H9 (cell line): ENCODE data around the gene SPECC1L. TPM values are rescaled to one million over a fixed set of nuclear protein-coding genes. Genes with fewer than 3 reads are reported as not detected.

ENCODE experiments used
- DNase-seq: peaks from one replicate; pipeline ENCODE4 v3.0.0-alpha.2; 2017
- H2AFZ ChIP-seq: one replicate; pipeline ENCODE4 v1.6.1; 2013; ENCODE audit warnings: mild to moderate bottlenecking, low read length, control low read depth, moderate library complexity
- H2AK5ac ChIP-seq: 2 replicates; pipeline ENCODE4 v1.6.1; 2013; ENCODE audit warnings: low read length, control low read depth, mixed read lengths; ENCODE audit not compliant: insufficient read length
- H2BK120ac ChIP-seq: one replicate; pipeline ENCODE4 v1.6.1; 2013; ENCODE audit warnings: low read depth, mild to moderate bottlenecking, low read length, control low read depth, inconsistent platforms; ENCODE audit not compliant: poor library complexity, severe bottlenecking
- H2BK12ac ChIP-seq: 2 replicates; pipeline ENCODE4 v1.6.1; 2013; ENCODE audit warnings: low read length, control low read depth, mixed read lengths, low read depth; ENCODE audit not compliant: insufficient read length
- H2BK15ac ChIP-seq: 2 replicates; pipeline ENCODE4 v1.6.1; 2013; ENCODE audit warnings: low read depth, low read length, control low read depth
- H2BK20ac ChIP-seq: one replicate; pipeline ENCODE4 v1.6.1; 2013; ENCODE audit warnings: low read depth, mild to moderate bottlenecking, low read length, control low read depth, inconsistent platforms; ENCODE audit not compliant: poor library complexity, severe bottlenecking
- H2BK5ac ChIP-seq: 2 replicates; pipeline ENCODE4 v1.6.1; 2013; ENCODE audit warnings: low read length, control low read depth, mixed read lengths; ENCODE audit not compliant: insufficient read length
- H3K14ac ChIP-seq: 2 replicates; pipeline ENCODE4 v1.6.1; 2013; ENCODE audit warnings: low read length, control low read depth; ENCODE audit not compliant: insufficient read depth
- H3K18ac ChIP-seq: 2 replicates; pipeline ENCODE4 v1.6.1; 2013; ENCODE audit warnings: low read depth, mild to moderate bottlenecking, mixed read lengths, low read length, control low read depth; ENCODE audit not compliant: insufficient read length
- H3K23ac ChIP-seq: 2 replicates; pipeline ENCODE4 v1.6.1; 2013; ENCODE audit warnings: low read length, control low read depth, mixed read lengths, low read depth; ENCODE audit not compliant: insufficient read length
- H3K23me2 ChIP-seq: 2 replicates; pipeline ENCODE4 v1.6.1; 2013; ENCODE audit warnings: low read depth, mild to moderate bottlenecking, mixed read lengths, low read length, control low read depth; ENCODE audit not compliant: insufficient read length, poor library complexity, severe bottlenecking
- H3K27ac ChIP-seq: 2 replicates; pipeline ENCODE4 v1.5.1; 2013; ENCODE audit warnings: low read length, control low read depth, mixed read lengths, low read depth; ENCODE audit not compliant: insufficient read length
- H3K27me3 ChIP-seq: 2 replicates; pipeline ENCODE4 v1.6.1; 2013; ENCODE audit warnings: low read length, control low read depth, inconsistent platforms; ENCODE audit not compliant: insufficient read depth
- H3K4ac ChIP-seq: 2 replicates; pipeline ENCODE4 v1.6.1; 2013; ENCODE audit warnings: low read depth, mild to moderate bottlenecking, control low read depth, inconsistent platforms, low read length, moderate library complexity
- H3K4me1 ChIP-seq: 2 replicates; pipeline ENCODE4 v1.6.1; 2013; ENCODE audit warnings: low read length, control low read depth, inconsistent platforms; ENCODE audit not compliant: insufficient read depth
- H3K4me2 ChIP-seq: 2 replicates; pipeline ENCODE4 v1.6.1; 2013; ENCODE audit warnings: low read length, control low read depth, mixed read lengths; ENCODE audit not compliant: insufficient read length, insufficient read depth
- H3K56ac ChIP-seq: 2 replicates; pipeline ENCODE4 v1.6.1; 2013; ENCODE audit warnings: low read depth, mild to moderate bottlenecking, mixed read lengths, low read length, control low read depth; ENCODE audit not compliant: insufficient read length
- H3K79me1 ChIP-seq: 2 replicates; pipeline ENCODE4 v1.6.1; 2013; ENCODE audit warnings: low read depth, mild to moderate bottlenecking, moderate library complexity, low read length, control low read depth, inconsistent platforms; ENCODE audit not compliant: insufficient read depth, poor library complexity, severe bottlenecking
- H3K79me2 ChIP-seq: 2 replicates; pipeline ENCODE4 v1.6.1; 2013; ENCODE audit warnings: low read length, control low read depth, inconsistent platforms; ENCODE audit not compliant: insufficient read depth
- H3K9ac ChIP-seq: 2 replicates; pipeline ENCODE4 v1.6.1; 2013; ENCODE audit warnings: low read length, control low read depth, mixed read lengths; ENCODE audit not compliant: insufficient read length; ENCODE audit errors: extremely low read depth
- H3K9me3 ChIP-seq: one replicate; pipeline ENCODE4 v1.6.1; 2013; ENCODE audit warnings: low read depth, low read length, inconsistent platforms; ENCODE audit not compliant: control insufficient read depth
- H3T11ph ChIP-seq: one replicate; pipeline ENCODE4 v1.6.1; 2013; ENCODE audit warnings: mild to moderate bottlenecking, low read length, control low read depth, inconsistent platforms
- H4K20me1 ChIP-seq: one replicate; pipeline ENCODE4 v1.6.1; 2013; ENCODE audit not compliant: control insufficient read depth, insufficient read length, insufficient read depth
- H4K5ac ChIP-seq: 2 replicates; pipeline ENCODE4 v1.6.1; 2013; ENCODE audit warnings: low read depth, mild to moderate bottlenecking, mixed read lengths, low read length, control low read depth; ENCODE audit not compliant: insufficient read length
- H4K8ac ChIP-seq: replicated peaks from 2 replicates; pipeline ENCODE4 v1.6.1; 2013; ENCODE audit warnings: low read length, control low read depth, mixed read lengths, low read depth; ENCODE audit not compliant: insufficient read length
- H4K91ac ChIP-seq: 2 replicates; pipeline ENCODE4 v1.6.1; 2013; ENCODE audit warnings: low read depth, mild to moderate bottlenecking, moderate library complexity, mixed read lengths, low read length, control low read depth; ENCODE audit not compliant: insufficient read length
- H3K27ac Mint-ChIP-seq, 3 experiments: 2 replicates in 2 of 3; 3 replicates in 1 of 3; pipeline ENCODE4 v1.8.0; 2020 to 2021; ENCODE audit warnings: mixed read lengths in 3 of 3, mild to moderate bottlenecking in 1 of 3, moderate library complexity in 1 of 3
- H3K27me3 Mint-ChIP-seq: 2 replicates; pipeline ENCODE4 v1.8.0; 2021; ENCODE audit warnings: low read depth, mild to moderate bottlenecking, moderate library complexity, mixed read lengths
- H3K36me3 Mint-ChIP-seq, 3 experiments: 2 replicates in 2 of 3; 3 replicates in 1 of 3; pipeline ENCODE4 v1.8.0; 2020 to 2021; ENCODE audit warnings: low read depth in 3 of 3, mixed read lengths in 3 of 3; ENCODE audit not compliant: insufficient read depth in 1 of 3
- H3K4me1 Mint-ChIP-seq, 2 experiments: 2 replicates each; pipeline ENCODE4 v1.8.0; 2020; ENCODE audit warnings: mixed read lengths in 2 of 2
- H3K4me3 Mint-ChIP-seq, 2 experiments: 2 replicates in 1 of 2; 3 replicates in 1 of 2; pipeline ENCODE4 v1.8.0; 2020 to 2021; ENCODE audit warnings: mild to moderate bottlenecking in 2 of 2, mixed read lengths in 2 of 2, moderate library complexity in 1 of 2
- H3K9me3 Mint-ChIP-seq, 2 experiments: 2 replicates in 1 of 2; 3 replicates in 1 of 2; pipeline ENCODE4 v1.8.0; 2020; ENCODE audit warnings: mild to moderate bottlenecking in 2 of 2, mixed read lengths in 2 of 2, moderate library complexity in 1 of 2
- CTCF ChIP-seq: fragments of 200-600 bp; sonication (generic); conservative IDR thresholded peaks from 3 replicates; pipeline ENCODE4 v1.8.0; 2021; ENCODE audit warnings: antibody characterized with exemption, mild to moderate bottlenecking
- WGBS: extraction: QIAGEN DNeasy Blood & Tissue Kit; methylation state at CpG from one replicate; pipeline ENCODE4 v1.1.7; 2013; ENCODE audit warnings: missing lambda C conversion rate, low lambda C conversion rate, mixed read lengths; ENCODE audit not compliant: insufficient read length; ENCODE audit errors: extremely low coverage; 5-methylcytosine and 5-hydroxymethylcytosine counted together
- total RNA-seq: library from RNA; stranded (reverse); gene quantifications from 2 replicates; pipeline ENCODE4 v1.2.1, GENCODE V29; 2021

SPECC1L gene
- total RNA-seq, 1 experiment from 2014 or later, result 57.1 TPM

- Histone ChIP-seq H3K23ac (no peak overlapping the region), H2BK5ac (no peak overlapping the region), H2AFZ (no peak overlapping the region), H4K20me1 (no peaks in the 10 kb centered on the region), H3K27ac (no peak overlapping the region), H2BK12ac (no peak overlapping the region), H3K4ac (no peak overlapping the region), H3K79me2 (no peaks in the 10 kb centered on the region), H4K5ac (no peak overlapping the region), H4K91ac (no peak overlapping the region), H3K9ac (no peak overlapping the region), H3K14ac (no peak overlapping the region), H3K56ac (no peak overlapping the region), H3K79me1 (no peaks in the 10 kb centered on the region), H2AK5ac (no peak overlapping the region), H2BK120ac (no peak overlapping the region), H4K8ac (no peak overlapping the region), H3K18ac (no peak overlapping the region), H3K27me3 (no peaks in the 10 kb centered on the region; the same call in 1 of the 2 replicates), H2BK15ac (no peak overlapping the region), H3T11ph (no peak overlapping the region), H2BK20ac (no peak overlapping the region), H3K4me2 (no peak overlapping the region), H3K4me1 (no peaks in the 10 kb centered on the region; the same call in 1 of the 2 replicates), H3K23me2 (peaks cover 3% of the 10 kb centered on the region), H3K9me3 (no peaks in the 10 kb centered on the region)
- H3K4me1 Mint-ChIP-seq, result peaks cover 16 to 23% of the 10 kb centered on the region in 2 experiments
- H3K9me3 Mint-ChIP-seq, result no peaks in the 10 kb centered on the region; a peak in 1 of 5 replicates
- DNase-seq, result no peak
- WGBS, result no CpG with 5 or more reads among the region's 7 CpGs
- no peak for TF ChIP-seq CTCF
- H3K27me3 Mint-ChIP-seq, result peaks cover 15% of the 10 kb centered on the region
- H3K4me3 Mint-ChIP-seq, result no peak overlapping the region
- H3K27ac Mint-ChIP-seq, result peak overlapping the region in 2 of 3 experiments; percentile 61 to 66; a peak in 4 of 7 replicates
- peaks cover 3 to 10% (median 10%) of the 10 kb centered on the region in 3 experiments; a peak in 6 of 7 replicates for H3K36me3 Mint-ChIP-seq
Observed at GRCh38 chr22:24419475-24419850, 148.8 kb downstream of the SPECC1L start.
